K562 (cell line): ENCODE results near the gene UPP1. TPM values are rescaled to one million over a fixed set of nuclear protein-coding genes. Genes with fewer than 3 reads are reported as not detected.

Source experiments
- ATAC-seq: fragments of 200-7000 bp; cut with Tn5 transposase; 3 replicates; pipeline ENCODE4 v1.9.1; 2020; ENCODE audit warnings: moderate library complexity
- BruUV-seq: library from RNA; stranded (reverse); fragments of 400-500 nt; replicated peaks from 2 replicates; lab custom pipeline; 2021; lab: Mats Ljungman, UMichigan
- CTCF ChIA-PET: fragments of 300-600 bp; formaldehyde crosslinking; extraction: SDS; loops from one replicate; lab custom pipeline; 2021; ENCODE audit warnings: low intra/inter-chr PET ratio; lab: Yijun Ruan, JAX
- POLR2A ChIA-PET: fragments of 300-600, 350-650 bp; sonication (Branson Sonifier 250); formaldehyde crosslinking; extraction: SDS; loops from one replicate; lab custom pipeline; 2021; ENCODE audit warnings: antibody characterized with exemption, inconsistent platforms; lab: Yijun Ruan, JAX
- DNase-seq, 4 experiments: peaks; one replicate each; pipeline versions ENCODE4 v3.0.0 to v3.0.0-alpha.2; 2011 to 2018; ENCODE audit warnings: low spot score in 3 of 4, mixed read lengths in 3 of 4; ENCODE audit errors: extremely low read depth in 1 of 4
- FAIRE-seq: peaks from 2 replicates; lab custom pipeline; 2011; peaks lifted over from hg19 to GRCh38; lab: Jason Lieb, UNC
- H2AFZ ChIP-seq: 2 replicates; pipeline ENCODE4 v1.6.0; 2011; ENCODE audit warnings: low read depth, low read length, control low read depth, inconsistent platforms
- H3K27ac ChIP-seq: fragments of 200-600 bp; 3 replicates; pipeline ENCODE4 v1.8.0; 2011; ENCODE audit warnings: low read depth, mild to moderate bottlenecking, control low read depth, inconsistent platforms, low read length, moderate library complexity, mixed read lengths; ENCODE audit errors: extremely low read depth
- H3K27me3 ChIP-seq, 2 experiments: fragments of 300-600 bp in 1 of 2; 2 replicates in 1 of 2; 3 replicates in 1 of 2; pipeline versions ENCODE4 v1.6.0 to v1.8.0; 2011; ENCODE audit warnings: inconsistent platforms in 2 of 2, low read length in 2 of 2, mild to moderate bottlenecking in 1 of 2, mixed read lengths in 1 of 2, moderate library complexity in 1 of 2; ENCODE audit not compliant: control insufficient read depth in 2 of 2, insufficient read depth in 2 of 2
- H3K36me3 ChIP-seq: fragments of 300-600 bp; 3 replicates; pipeline ENCODE4 v1.8.0; 2011; ENCODE audit warnings: mild to moderate bottlenecking, low read length, inconsistent platforms; ENCODE audit not compliant: control insufficient read depth, insufficient read depth
- H3K4me1 ChIP-seq, 2 experiments: fragments of 200-600 bp in 1 of 2; replicated peaks in 1 of 2; 2 replicates in 1 of 2; 3 replicates in 1 of 2; pipeline versions ENCODE4 v1.5.1 to v1.8.0; 2011; ENCODE audit warnings: inconsistent platforms in 2 of 2, low read length in 2 of 2, mild to moderate bottlenecking in 1 of 2, mixed read lengths in 1 of 2, moderate library complexity in 1 of 2; ENCODE audit not compliant: control insufficient read depth in 2 of 2, insufficient read depth in 2 of 2
- H3K4me2 ChIP-seq: 2 replicates; pipeline ENCODE4 v1.6.1; 2011; ENCODE audit warnings: low read length, control low read depth, inconsistent platforms, mixed read lengths; ENCODE audit not compliant: insufficient read depth
- H3K4me3 ChIP-seq: fragments of 200-600 bp; sonication (generic), shearing (Covaris generic); 2 replicates; pipeline ENCODE4 v1.5.1; 2016; ENCODE audit warnings: control low read depth, inconsistent platforms
- H3K79me2 ChIP-seq: fragments of 200-600 bp; 3 replicates; pipeline ENCODE4 v1.8.0; 2011; ENCODE audit warnings: low read length, inconsistent platforms; ENCODE audit not compliant: control insufficient read depth, insufficient read depth
- H3K9ac ChIP-seq, 2 experiments: 2 replicates each; pipeline versions ENCODE4 v1.6.0 to v1.6.1; 2011; ENCODE audit warnings: low read depth in 2 of 2, low read length in 2 of 2, control low read depth in 1 of 2, inconsistent platforms in 1 of 2, mild to moderate bottlenecking in 1 of 2, mixed read lengths in 1 of 2; ENCODE audit not compliant: insufficient read depth in 1 of 2
- H3K9me1 ChIP-seq: one replicate; pipeline ENCODE4 v1.6.0; 2011; ENCODE audit warnings: inconsistent platforms, mild to moderate bottlenecking, low read length, moderate library complexity; ENCODE audit not compliant: control insufficient read depth, insufficient read depth
- H3K9me3 ChIP-seq: replicated peaks from 2 replicates; pipeline ENCODE4 v1.5.1; 2011; ENCODE audit warnings: low read depth, low read length, inconsistent platforms; ENCODE audit not compliant: control insufficient read depth, insufficient read depth
- H4K20me1 ChIP-seq: replicated peaks from 2 replicates; pipeline ENCODE4 v1.6.1; 2011; ENCODE audit warnings: low read length, inconsistent platforms, mixed read lengths; ENCODE audit not compliant: control insufficient read depth, insufficient read depth
- MCM2 ChIP-seq: fragments of 450-650 bp; IDR thresholded peaks from 2 replicates; pipeline ENCODE4 v1.6.1; 2017; ENCODE audit warnings: low read depth, mild to moderate bottlenecking
- NFIX ChIP-seq: fragments of 250-450 bp; sonication (Bioruptor Pico); IDR thresholded peaks from 2 replicates; pipeline ENCODE4 v1.4.0; 2020; ENCODE audit warnings: low read depth, mild to moderate bottlenecking, moderate library complexity
- NKRF ChIP-seq: fragments of 450-650 bp; IDR thresholded peaks from 2 replicates; pipeline ENCODE4 v1.6.1; 2016; ENCODE audit warnings: borderline replicate concordance
- NR1H2 ChIP-seq: sonication (generic); formaldehyde crosslinking; IDR thresholded peaks from 2 replicates; pipeline ENCODE4 v1.4.0; 2020; ENCODE audit warnings: mild to moderate bottlenecking, missing genetic modification reagents
- PBX2 ChIP-seq, 2 experiments: IDR thresholded peaks in 1 of 2; conservative IDR thresholded peaks in 1 of 2; 2 replicates each; pipeline ENCODE4 v1.6.1; 2016; ENCODE audit warnings: low read depth in 2 of 2, mild to moderate bottlenecking in 1 of 2, missing compliant biosample characterization in 1 of 2, missing genetic modification characterization in 1 of 2, moderate library complexity in 1 of 2
- TBP ChIP-seq: optimal IDR thresholded peaks from 2 replicates; pipeline ENCODE3; 2011; ENCODE audit warnings: low read depth, low read length, improper control_type of control experiment
- TGIF2 ChIP-seq: sonication (generic); formaldehyde crosslinking; IDR thresholded peaks from 2 replicates; pipeline ENCODE4 v1.8.1; 2022; ENCODE audit warnings: mild to moderate bottlenecking, missing genetic modification reagents, moderate library complexity
- YY1 ChIP-seq, 3 experiments: IDR thresholded peaks; 2 replicates each; pipeline ENCODE4 v1.6.1; 2011; ENCODE audit warnings: low read length in 2 of 3, mild to moderate bottlenecking in 2 of 3, moderate library complexity in 2 of 3, borderline replicate concordance in 1 of 3, control low read depth in 1 of 3, low read depth in 1 of 3; ENCODE audit not compliant: insufficient read depth in 3 of 3, insufficient replicate concordance in 2 of 3, control insufficient read depth in 1 of 3, insufficient read length in 1 of 3; ENCODE audit errors: extremely low read depth in 1 of 3
- ZMIZ1 ChIP-seq, 2 experiments: fragments of 150-350 bp in 1 of 2; IDR thresholded peaks; 2 replicates each; pipeline ENCODE4 v1.6.1; 2012 to 2016; ENCODE audit warnings: low read depth in 2 of 2, low read length in 2 of 2, mild to moderate bottlenecking in 1 of 2, moderate library complexity in 1 of 2
- ZNF75A ChIP-seq: fragments of 450-650 bp; formaldehyde crosslinking; IDR thresholded peaks from 2 replicates; pipeline ENCODE4 v1.4.0; 2020; ENCODE audit warnings: mild to moderate bottlenecking
- WGBS: fragments of 100-300 bp; shearing (Covaris generic); methylation state at CpG from one replicate; pipeline ENCODE4 v1.1.6; 2016; ENCODE audit warnings: low coverage, mixed read lengths; ENCODE audit not compliant: insufficient coverage; ENCODE audit errors: missing lambda C conversion rate; 5-methylcytosine and 5-hydroxymethylcytosine counted together
- in situ Hi-C: fragments of 300-500 bp; cut with MboI; formaldehyde crosslinking; loops from 4 replicates; pipeline ENCODE4 v1.15.0; 2018; ENCODE audit warnings: inconsistent platforms, mixed read lengths
- intact Hi-C: fragments of 100-400 bp; cut with micrococcal nuclease; formaldehyde crosslinking; loops from 2 replicates; pipeline ENCODE4 v1.14.2; 2022
- polyA plus RNA-seq, 8 experiments: library from polyadenylated mRNA; depleted of rRNA in 4 of 8; stranded (reverse) in 5 of 8; unstranded in 3 of 8; fragments of >200 nt; fragmentation: Nextera tagmentation in 2 of 8; fragmentation: Illumina TruSeq in 1 of 8; extraction: Ambion mirVana in 2 of 8; extraction: Trizol in 1 of 8; gene quantifications; 2 replicates each; pipeline versions ENCODE4 v1.2.1 to v1.2.3, GENCODE V29; 2011 to 2014; ENCODE audit warnings: inconsistent platforms in 1 of 8, missing spikeins in 1 of 8
- total RNA-seq, 7 experiments: library from RNA; depleted of rRNA in 6 of 7; stranded (reverse); fragments of >200 nt in 6 of 7; fragmentation: Illumina TruSeq in 2 of 7; extraction: Trizol in 2 of 7; gene quantifications; 2 replicates each; pipeline versions ENCODE4 v1.2.1 to v1.2.3, GENCODE V29; 2011 to 2021; ENCODE audit warnings: low replicate concordance in 1 of 7

The UPP1 gene
- total and polyA plus RNA-seq, 9 of the 15 experiments (the other 6 are each of a cell fraction or from before 2014, with no cell fraction given): 0.38 to 2.4 (median 0.61) TPM

- in situ Hi-C loops: no loop called here
- BruUV-seq: no TSS peak
- TF ChIP-seq TGIF2 (CRISPR knock-in tag): no peak
- no peak for TF ChIP-seq NFIX
- no peak for TF ChIP-seq PBX2 (CRISPR knock-in tag; IDR thresholded peaks at IDR 0.05; ENCODE audit: low read depth)
- no peak for TF ChIP-seq PBX2 (tag; conservative IDR thresholded peaks at IDR 0.05; ENCODE audit: low read depth)
- TF ChIP-seq NR1H2 (CRISPR knock-in tag): no peak
- no peak for TF ChIP-seq TBP
- no peak for TF ChIP-seq ZMIZ1 (IDR thresholded peaks at IDR 0.05; ENCODE audit: low read depth in 2 of 2, low read length in 2 of 2)
- no peak for TF ChIP-seq YY1 (IDR thresholded peaks at IDR 0.05; ENCODE audit: borderline replicate concordance in 1 of 3, control insufficient read depth in 1 of 3, extremely low read depth in 1 of 3, insufficient read depth in 3 of 3, insufficient read length in 1 of 3, insufficient replicate concordance in 2 of 3, low read depth in 1 of 3, low read length in 2 of 3)
- no peak for TF ChIP-seq NKRF
- no peak for TF ChIP-seq MCM2
- TF ChIP-seq ZNF75A (CRISPR knock-in tag): no peak
- ATAC-seq (no peak), DNase-seq (no peak), FAIRE-seq (no peak)
- Histone ChIP-seq H3K27me3 (peaks cover 10 to 22% of the 10 kb centered on the region in 2 experiments; a peak in 4 of 5 replicates), H3K4me1 (peaks cover 7 to 27% of the 10 kb centered on the region in 2 experiments; a peak in 4 of 5 replicates), H3K4me3 (no peak overlapping the region), H3K27ac (no peak overlapping the region), H3K9me1 (no peaks in the 10 kb centered on the region), H2AFZ (no peak overlapping the region), H3K4me2 (no peak overlapping the region), H3K9ac (no peak overlapping the region), H3K79me2 (no peaks in the 10 kb centered on the region), H3K36me3 (no peaks in the 10 kb centered on the region), H3K9me3 (no peaks in the 10 kb centered on the region), H4K20me1 (0 out of 2 replicates have a peak, but pooled peaks cover 5% of the 10 kb centered on the region)
- intact Hi-C loops: no loop called here
- ChIA-PET CTCF (no interaction called here), POLR2A (no interaction called here)
- WGBS: 83% methylated on average over 7 of the region's 7 CpGs
These were observed 1.7 kb upstream of the UPP1 start for GRCh38 chr7:48087349-48087748.
